Keratinocyte (primary cell): ENCODE data around the gene ITGB3. TPM values are rescaled to one million over a fixed set of nuclear protein-coding genes. Genes with fewer than 3 reads are reported as not detected.

Source experiments
- DNase-seq: peaks from one replicate; pipeline ENCODE4 v3.0.0-alpha.2; 2011; ENCODE audit warnings: low read depth, missing footprints, low spot score
- FAIRE-seq: peaks from 2 replicates; lab custom pipeline; 2011; peaks lifted over from hg19 to GRCh38; lab: Jason Lieb, UNC
- H2AFZ ChIP-seq: 2 replicates; pipeline ENCODE4 v1.6.0; 2012; ENCODE audit warnings: low read length, control low read depth, inconsistent platforms; ENCODE audit not compliant: control insufficient read depth
- H3K27ac ChIP-seq: 2 replicates; pipeline ENCODE4 v1.5.1; 2011; ENCODE audit warnings: low read length; ENCODE audit not compliant: control insufficient read depth, insufficient read depth
- H3K27me3 ChIP-seq: 3 replicates; pipeline ENCODE4 v1.6.0; 2011; ENCODE audit warnings: low read length; ENCODE audit not compliant: control insufficient read depth, insufficient read depth; ENCODE audit errors: extremely low read depth
- H3K36me3 ChIP-seq, 2 experiments: 2 replicates in 1 of 2; 3 replicates in 1 of 2; pipeline ENCODE4 v1.5.1; 2011; ENCODE audit warnings: low read length in 2 of 2, mild to moderate bottlenecking in 1 of 2; ENCODE audit not compliant: control insufficient read depth in 2 of 2, insufficient read depth in 2 of 2; ENCODE audit errors: extremely low read depth in 1 of 2
- H3K4me1 ChIP-seq: 3 replicates; pipeline ENCODE4 v1.5.1; 2011; ENCODE audit warnings: low read length; ENCODE audit not compliant: control insufficient read depth, insufficient read depth; ENCODE audit errors: extremely low read depth
- H3K4me2 ChIP-seq: 3 replicates; pipeline ENCODE4 v1.6.0; 2011; ENCODE audit warnings: low read depth, low read length; ENCODE audit not compliant: control insufficient read depth, insufficient read depth; ENCODE audit errors: extremely low read depth
- H3K4me3 ChIP-seq, 3 experiments: fragments of 200-600 bp in 1 of 3; sonication (generic) in 1 of 3; 2 replicates in 2 of 3; 3 replicates in 1 of 3; pipeline ENCODE4 v1.5.1; 2011 to 2016; ENCODE audit warnings: low read length in 3 of 3, mild to moderate bottlenecking in 3 of 3, control low read depth in 2 of 3, inconsistent platforms in 1 of 3, low read depth in 1 of 3, mixed read lengths in 1 of 3, mixed run types in 1 of 3, moderate library complexity in 1 of 3; ENCODE audit not compliant: control insufficient read depth in 2 of 3, insufficient read depth in 2 of 3; ENCODE audit errors: extremely low read depth in 1 of 3
- H3K79me2 ChIP-seq: 2 replicates; pipeline ENCODE4 v1.6.0; 2012; ENCODE audit warnings: low read length; ENCODE audit not compliant: control insufficient read depth, insufficient read depth
- H3K9ac ChIP-seq: 3 replicates; pipeline ENCODE4 v1.6.0; 2011; ENCODE audit warnings: low read length; ENCODE audit not compliant: control insufficient read depth, insufficient read depth; ENCODE audit errors: extremely low read depth
- H3K9me1 ChIP-seq: 3 replicates; pipeline ENCODE4 v1.6.0; 2011; ENCODE audit warnings: low read length; ENCODE audit not compliant: control insufficient read depth, insufficient read depth; ENCODE audit errors: extremely low read depth
- H3K9me3 ChIP-seq: 2 replicates; pipeline ENCODE4 v1.5.1; 2012; ENCODE audit warnings: low read depth, low read length; ENCODE audit not compliant: control insufficient read depth
- H4K20me1 ChIP-seq: 3 replicates; pipeline ENCODE4 v1.6.0; 2011; ENCODE audit warnings: low read length; ENCODE audit not compliant: control insufficient read depth, insufficient read depth; ENCODE audit errors: extremely low read depth
- EZH2 ChIP-seq: IDR thresholded peaks from one replicate; pipeline ENCODE4 v1.6.1; 2012; ENCODE audit warnings: inconsistent platforms, mild to moderate bottlenecking, low read length, moderate library complexity
- dilution Hi-C: fragments of 300-500 bp; cut with MboI; formaldehyde crosslinking; loops from one replicate; pipeline ENCODE4 v1.7.0; 2020; ENCODE audit warnings: low sequenced_read_pairs; ENCODE audit not compliant: extremely low pct_ligation_motif_present
- polyA plus RNA-seq, 5 experiments: library from polyadenylated mRNA; depleted of rRNA in 3 of 5; stranded (reverse) in 3 of 5; stranded (forward) in 1 of 5; unstranded in 1 of 5; fragments of >200 nt; gene quantifications; 1 replicate in 1 of 5; 2 replicates in 3 of 5; 3 replicates in 1 of 5; pipeline versions ENCODE4 v1.2.1 to v1.2.3, GENCODE V29; 2011 to 2012; ENCODE audit warnings: missing spikeins in 2 of 5, low read depth in 1 of 5, low replicate concordance in 1 of 5
- TF ChIP-seq, protein P1 (sequence below), 3 experiments: IDR thresholded peaks in 1 of 3; conservative IDR thresholded peaks in 1 of 3; optimal IDR thresholded peaks in 1 of 3; 2 replicates in 2 of 3; 3 replicates in 1 of 3; pipeline versions ENCODE3 to v1.5.1; 2011; ENCODE audit warnings: low read length in 3 of 3, mild to moderate bottlenecking in 3 of 3, moderate library complexity in 2 of 3, control low read depth in 1 of 3, inconsistent platforms in 1 of 3; ENCODE audit not compliant: insufficient read depth in 2 of 3; ENCODE audit errors: extremely low read depth in 1 of 3

ITGB3 gene
- polyA plus RNA-seq, 1 donor (not counting 4 experiments of a cell fraction or from before 2014, with no cell fraction given), result not detected

DNA sequence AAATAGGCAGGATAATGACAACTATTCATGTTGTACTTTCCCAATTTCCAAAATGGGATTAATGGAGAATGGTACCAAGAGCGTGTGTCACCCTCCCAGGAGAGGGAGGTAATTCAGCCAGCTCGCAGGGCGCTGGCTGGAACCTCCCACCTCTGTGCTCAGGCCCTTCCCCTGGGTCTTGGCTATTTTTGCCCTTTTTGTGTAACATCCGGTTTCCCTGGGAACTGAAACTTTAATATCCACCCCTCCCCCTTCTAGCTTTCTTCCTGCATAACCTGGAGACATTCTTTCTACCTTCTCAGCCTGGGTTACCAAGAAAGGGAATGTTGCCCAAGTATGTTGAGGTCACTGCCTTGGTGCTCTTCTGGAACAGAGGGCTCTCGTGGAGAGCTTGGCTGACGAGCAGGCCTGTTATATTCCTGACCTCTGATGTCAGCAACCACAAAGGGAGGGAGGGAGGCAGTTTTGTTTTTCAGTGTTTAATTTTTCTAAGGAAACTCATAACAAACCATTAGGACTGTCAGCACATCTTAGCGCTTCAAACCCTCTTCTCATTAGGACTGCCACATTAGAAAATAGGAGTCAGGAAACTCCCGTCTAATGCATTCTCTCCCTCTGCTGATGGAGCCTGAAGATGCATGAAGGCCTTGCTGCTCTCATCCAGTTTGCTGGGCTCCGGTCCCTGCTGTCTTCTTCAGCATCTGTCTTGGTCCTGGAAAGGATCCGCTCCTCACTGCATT lies 25.6 kb downstream of the ITGB3 start:
- Histone ChIP-seq H3K4me1 (peaks cover 7% of the 10 kb centered on the region), H3K9ac (no peak overlapping the region)
- TF ChIP-seq, protein P1, sequence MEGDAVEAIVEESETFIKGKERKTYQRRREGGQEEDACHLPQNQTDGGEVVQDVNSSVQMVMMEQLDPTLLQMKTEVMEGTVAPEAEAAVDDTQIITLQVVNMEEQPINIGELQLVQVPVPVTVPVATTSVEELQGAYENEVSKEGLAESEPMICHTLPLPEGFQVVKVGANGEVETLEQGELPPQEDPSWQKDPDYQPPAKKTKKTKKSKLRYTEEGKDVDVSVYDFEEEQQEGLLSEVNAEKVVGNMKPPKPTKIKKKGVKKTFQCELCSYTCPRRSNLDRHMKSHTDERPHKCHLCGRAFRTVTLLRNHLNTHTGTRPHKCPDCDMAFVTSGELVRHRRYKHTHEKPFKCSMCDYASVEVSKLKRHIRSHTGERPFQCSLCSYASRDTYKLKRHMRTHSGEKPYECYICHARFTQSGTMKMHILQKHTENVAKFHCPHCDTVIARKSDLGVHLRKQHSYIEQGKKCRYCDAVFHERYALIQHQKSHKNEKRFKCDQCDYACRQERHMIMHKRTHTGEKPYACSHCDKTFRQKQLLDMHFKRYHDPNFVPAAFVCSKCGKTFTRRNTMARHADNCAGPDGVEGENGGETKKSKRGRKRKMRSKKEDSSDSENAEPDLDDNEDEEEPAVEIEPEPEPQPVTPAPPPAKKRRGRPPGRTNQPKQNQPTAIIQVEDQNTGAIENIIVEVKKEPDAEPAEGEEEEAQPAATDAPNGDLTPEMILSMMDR (optimal IDR thresholded peaks at IDR 0.05 in 1 of 3, IDR thresholded peaks at IDR 0.05 in 1 of 3, conservative IDR thresholded peaks at IDR 0.05 in 1 of 3; ENCODE audit: extremely low read depth in 1 of 3, insufficient read depth in 2 of 3, low read length in 3 of 3), result no peak
- TF ChIP-seq EZH2, result no peak

DNA sequence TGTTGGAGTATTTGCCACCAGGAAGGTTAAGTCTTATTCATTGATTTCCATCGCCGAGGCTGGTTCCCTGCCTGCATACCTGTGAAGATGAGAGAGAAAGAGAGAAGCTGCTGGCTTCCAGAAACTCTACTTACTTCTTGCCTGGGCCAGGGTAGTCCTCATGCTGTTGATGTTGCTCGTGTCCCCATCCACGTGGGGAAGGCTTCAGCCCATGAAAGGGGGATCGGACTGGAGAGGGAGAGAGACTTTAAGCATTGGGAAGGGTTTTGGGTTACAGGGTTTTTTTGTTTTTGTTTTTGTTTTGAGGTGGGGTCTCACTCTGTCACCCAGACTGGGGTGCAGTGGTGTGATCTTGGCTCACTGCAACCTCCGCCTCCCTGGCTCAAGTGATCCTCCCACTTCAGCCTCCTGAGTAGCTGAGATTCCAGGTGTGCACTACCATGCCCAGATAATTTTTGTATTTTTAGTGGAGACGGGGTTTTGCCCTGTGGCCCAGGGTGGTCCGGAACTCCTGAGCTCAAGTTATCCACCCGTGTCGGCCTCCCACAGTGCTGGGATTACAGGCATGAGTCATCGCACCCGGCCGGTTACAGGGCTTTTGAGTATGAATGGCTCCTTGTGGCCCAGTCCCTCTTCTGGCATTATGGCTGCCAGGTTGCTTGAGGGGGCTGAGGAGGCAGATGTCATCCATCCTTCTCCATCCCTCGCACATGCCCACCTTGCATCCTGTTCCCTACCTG lies 26.6 kb downstream of the ITGB3 start:
- Histone ChIP-seq H3K36me3 (no peaks in the 10 kb centered on the region), H3K9ac (no peak overlapping the region), H3K27me3 (peaks cover 10% of the 10 kb centered on the region), H3K4me1 (peaks cover 4% of the 10 kb centered on the region), H3K9me1 (no peaks in the 10 kb centered on the region), H3K27ac (no peak overlapping the region), H3K4me2 (no peak overlapping the region), H4K20me1 (no peaks in the 10 kb centered on the region), H2AFZ (no peak overlapping the region), H3K79me2 (no peaks in the 10 kb centered on the region), H3K9me3 (no peaks in the 10 kb centered on the region), H3K4me3 (no peak overlapping the region)
- dilution Hi-C loops, result no loop called here
- FAIRE-seq, result no peak
- TF ChIP-seq, protein P1 (optimal IDR thresholded peaks at IDR 0.05 in 1 of 3, IDR thresholded peaks at IDR 0.05 in 1 of 3, conservative IDR thresholded peaks at IDR 0.05 in 1 of 3; ENCODE audit: extremely low read depth in 1 of 3, insufficient read depth in 2 of 3, low read length in 3 of 3), result no peak
- TF ChIP-seq EZH2, result no peak
- DNase-seq, result no peak

More for the DNA sequence above, 25.6 kb downstream of the ITGB3 start:
- Histone ChIP-seq H3K4me3 (no peak overlapping the region), H3K9me1 (no peaks in the 10 kb centered on the region), H3K27me3 (peaks cover 8% of the 10 kb centered on the region), H3K36me3 (no peaks in the 10 kb centered on the region), H3K27ac (no peak overlapping the region), H3K9me3 (no peaks in the 10 kb centered on the region), H3K4me2 (no peak overlapping the region), H4K20me1 (no peaks in the 10 kb centered on the region), H2AFZ (no peak overlapping the region), H3K79me2 (no peaks in the 10 kb centered on the region)
- no peak for FAIRE-seq
- dilution Hi-C loops, result no loop called here
- DNase-seq, result no peak
